GM23248 (cell line): ENCODE data around the gene NCF2. TPM values are rescaled to one million over a fixed set of nuclear protein-coding genes. Genes with fewer than 3 reads are reported as not detected.
A peak's percentile ranks its signal among the peaks of the same experiment; 100 is the strongest.

ENCODE experiments used
- DNase-seq: peaks from one replicate; pipeline ENCODE4 v3.0.0-alpha.2; 2015
- H2AFZ ChIP-seq: fragments of 200-600 bp; sonication (generic); 2 replicates; pipeline ENCODE4 v1.6.1; 2016; ENCODE audit warnings: antibody characterized with exemption
- H3F3A ChIP-seq: fragments of 200-600 bp; sonication (generic); 2 replicates; pipeline ENCODE4 v1.6.1; 2016; ENCODE audit warnings: mild to moderate bottlenecking, antibody characterized with exemption, mixed run types; ENCODE audit not compliant: insufficient read depth
- H3K27ac ChIP-seq: fragments of 200-600 bp; sonication (generic); 2 replicates; pipeline ENCODE4 v1.5.1; 2016; ENCODE audit warnings: mild to moderate bottlenecking
- H3K27me3 ChIP-seq: fragments of 200-600 bp; sonication (generic); replicated peaks from 2 replicates; pipeline ENCODE4 v1.6.1; 2016; ENCODE audit warnings: mild to moderate bottlenecking; ENCODE audit not compliant: insufficient read depth
- H3K36me3 ChIP-seq: fragments of 200-600 bp; sonication (generic); 2 replicates; pipeline ENCODE4 v1.6.1; 2016; ENCODE audit warnings: low read depth, mild to moderate bottlenecking
- H3K4me1 ChIP-seq: fragments of 200-600 bp; sonication (generic); 2 replicates; pipeline ENCODE4 v1.6.1; 2016; ENCODE audit warnings: mild to moderate bottlenecking; ENCODE audit not compliant: insufficient read depth
- H3K4me2 ChIP-seq: fragments of 200-600 bp; sonication (generic); one replicate; pipeline ENCODE4 v1.6.1; 2016; ENCODE audit warnings: mild to moderate bottlenecking; ENCODE audit not compliant: unreplicated experiment
- H3K4me3 ChIP-seq: fragments of 200-600 bp; sonication (generic); 2 replicates; pipeline ENCODE4 v1.5.1; 2016; ENCODE audit warnings: mild to moderate bottlenecking
- H3K79me2 ChIP-seq: fragments of 200-600 bp; sonication (generic); 2 replicates; pipeline ENCODE4 v1.6.1; 2016; ENCODE audit warnings: mild to moderate bottlenecking; ENCODE audit not compliant: insufficient read depth
- H3K9ac ChIP-seq: fragments of 200-600 bp; sonication (generic); 2 replicates; pipeline ENCODE4 v1.6.1; 2016; ENCODE audit warnings: mild to moderate bottlenecking
- H3K9me2 ChIP-seq: fragments of 200-600 bp; sonication (generic); 2 replicates; pipeline ENCODE4 v1.6.1; 2016; ENCODE audit warnings: mixed run types, mild to moderate bottlenecking, moderate library complexity; ENCODE audit not compliant: insufficient read depth
- H3K9me3 ChIP-seq: fragments of 200-600 bp; sonication (generic); one replicate; pipeline ENCODE4 v1.6.1; 2017; ENCODE audit warnings: low read depth
- H4K20me1 ChIP-seq: fragments of 200-600 bp; sonication (generic); 2 replicates; pipeline ENCODE4 v1.6.0; 2016; ENCODE audit not compliant: insufficient read depth
- EZH2 ChIP-seq: fragments of 200-600 bp; sonication (generic); IDR thresholded peaks from 2 replicates; pipeline ENCODE4 v1.6.1; 2018; ENCODE audit warnings: antibody characterized with exemption, mild to moderate bottlenecking; ENCODE audit not compliant: insufficient read depth, poor library complexity, severe bottlenecking
- EZH2phosphoT487 ChIP-seq: fragments of 200-600 bp; sonication (generic); IDR thresholded peaks from 2 replicates; pipeline ENCODE4 v1.6.1; 2018; ENCODE audit warnings: antibody characterized with exemption, moderate library complexity, mild to moderate bottlenecking, low read depth; ENCODE audit not compliant: insufficient read depth
- WGBS, 2 experiments: methylation state at CpG; one replicate each; pipeline ENCODE4 v1.1.6; 2015 to 2017; ENCODE audit warnings: low lambda C conversion rate in 2 of 2, low coverage in 1 of 2; ENCODE audit errors: missing lambda C conversion rate in 2 of 2; 5-methylcytosine and 5-hydroxymethylcytosine counted together
- in situ Hi-C: fragments of 300-500 bp; cut with MboI; formaldehyde crosslinking; loops from 2 replicates; pipeline ENCODE4 v1.15.0; 2020
- polyA plus RNA-seq: library from polyadenylated mRNA; unstranded; fragments of >200 nt; fragmentation: Nextera tagmentation; extraction: Ambion mirVana; gene quantifications from 2 replicates; pipeline ENCODE4 v1.2.1, GENCODE V29; 2016
- total RNA-seq: library from RNA; depleted of rRNA; stranded (reverse); fragments of >200 nt; shearing (Covaris generic); gene quantifications from 2 replicates; pipeline ENCODE4 v1.2.3, GENCODE V29; 2014

Gene NCF2
- total and polyA plus RNA-seq, 2 experiments from 2014 or later: 0.41 TPM; not detected in 1

- no peak for DNase-seq
- 93 to 100% methylated on average over 1 of the region's 1 CpG for WGBS, 2 experiments
- in situ Hi-C loops: no loop called here
- no peaks in the 10 kb centered on the region for H4K20me1 ChIP-seq
- H3K36me3 ChIP-seq: no peaks in the 10 kb centered on the region
- H2AFZ ChIP-seq: no peak overlapping the region
- no peaks in the 10 kb centered on the region for H3K9me2 ChIP-seq
- no peak for TF ChIP-seq EZH2
- no peak for TF ChIP-seq EZH2phosphoT487
- no peak overlapping the region for H3K9ac ChIP-seq
- H3K9me3 ChIP-seq: no peaks in the 10 kb centered on the region
- peaks cover 28% of the 10 kb centered on the region for H3F3A ChIP-seq
- no peak overlapping the region for H3K4me2 ChIP-seq
- no peak overlapping the region for H3K4me3 ChIP-seq
- H3K4me1 ChIP-seq: peaks cover 42% of the 10 kb centered on the region
- H3K27ac ChIP-seq: no peak overlapping the region
- H3K27me3 ChIP-seq: no peaks in the 10 kb centered on the region
- no peaks in the 10 kb centered on the region for H3K79me2 ChIP-seq
Measured at GRCh38 chr1:183602510-183602909, 12.3 kb upstream of the NCF2 start.

GRCh38 chr1:183600634-183601033 is 10.4 kb upstream of the NCF2 start:
- H3F3A ChIP-seq: peaks cover 32% of the 10 kb centered on the region
- no peak overlapping the region for H3K4me3 ChIP-seq
- WGBS, 2 experiments: 52 to 60% methylated on average over 3 of the region's 3 CpGs
- H3K27ac ChIP-seq: peak overlapping the region; percentile 66
- no peaks in the 10 kb centered on the region for H4K20me1 ChIP-seq
- H3K9me3 ChIP-seq: no peaks in the 10 kb centered on the region
- no peaks in the 10 kb centered on the region for H3K27me3 ChIP-seq
- 0 out of 2 replicates have a peak overlapping the region, but pooled peaks have one; percentile 6 for H2AFZ ChIP-seq
- H3K4me1 ChIP-seq: peaks cover 41% of the 10 kb centered on the region
- DNase-seq: no peak
- H3K9ac ChIP-seq: peak overlapping the region; percentile 11; the same call in 1 of the 2 replicates
- H3K9me2 ChIP-seq: no peaks in the 10 kb centered on the region
- no peaks in the 10 kb centered on the region for H3K79me2 ChIP-seq
- no peaks in the 10 kb centered on the region for H3K36me3 ChIP-seq
- H3K4me2 ChIP-seq: peak overlapping the region; percentile 1
- in situ Hi-C loops: no loop called here
- TF ChIP-seq EZH2 (no peak), EZH2phosphoT487 (no peak)

DNA sequence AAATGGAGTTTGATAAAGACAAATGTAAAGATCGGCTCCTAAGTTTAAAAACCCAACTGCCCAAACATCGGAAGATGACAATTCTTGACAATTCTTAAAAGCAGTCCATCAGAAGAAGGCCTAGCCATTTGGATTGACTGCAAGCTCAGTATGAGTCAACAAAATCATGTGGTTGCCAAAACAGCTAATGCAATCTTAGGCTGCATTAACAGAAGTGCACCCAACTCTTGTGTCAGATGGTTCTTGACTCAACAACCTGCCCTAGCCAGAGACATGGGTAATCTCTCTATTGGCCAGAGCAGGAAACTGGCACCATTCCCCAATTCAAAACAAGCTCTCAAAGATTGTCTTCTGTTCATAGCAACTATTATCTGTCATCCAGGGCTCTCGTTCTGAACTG is 9.9 kb upstream of the NCF2 start:
- TF ChIP-seq EZH2 (no peak), EZH2phosphoT487 (no peak)
- Histone ChIP-seq H3K4me3 (no peak overlapping the region), H3K4me1 (peaks cover 41% of the 10 kb centered on the region), H3K9me2 (no peaks in the 10 kb centered on the region), H3K27me3 (no peaks in the 10 kb centered on the region), H3K9ac (no peak overlapping the region), H3K36me3 (no peaks in the 10 kb centered on the region), H4K20me1 (no peaks in the 10 kb centered on the region), H3K27ac (peak overlapping the region; percentile 66), H3K9me3 (no peaks in the 10 kb centered on the region), H3F3A (peaks cover 32% of the 10 kb centered on the region), H2AFZ (0 out of 2 replicates have a peak overlapping the region, but pooled peaks have one; percentile 6), H3K4me2 (peak overlapping the region; percentile 1), H3K79me2 (no peaks in the 10 kb centered on the region)
- in situ Hi-C loops: no loop called here
- WGBS, 2 experiments: 7 to 8% methylated on average over 3 of the region's 3 CpGs
- DNase-seq: peak; percentile 93

GRCh38 chr1:183598386-183598785 is 8.1 kb upstream of the NCF2 start:
- no peaks in the 10 kb centered on the region for H3K27me3 ChIP-seq
- H3K9me3 ChIP-seq: no peaks in the 10 kb centered on the region

More at GRCh38 chr1:183598386-183598785, 8.1 kb upstream of the NCF2 start:
- Histone ChIP-seq H3K79me2 (no peaks in the 10 kb centered on the region), H3K4me3 (no peak overlapping the region), H3K36me3 (no peaks in the 10 kb centered on the region), H3K27ac (peak overlapping the region; percentile 10), H2AFZ (peak overlapping the region; percentile 33), H3K9ac (no peak overlapping the region), H3K4me2 (peak overlapping the region; percentile 14), H3F3A (peaks cover 22% of the 10 kb centered on the region), H3K9me2 (no peaks in the 10 kb centered on the region), H3K4me1 (peaks cover 29% of the 10 kb centered on the region), H4K20me1 (no peaks in the 10 kb centered on the region)
- in situ Hi-C loops: no loop called here
- DNase-seq: peak; percentile 30
- TF ChIP-seq EZH2phosphoT487: no peak
- TF ChIP-seq EZH2: no peak
- WGBS, 2 experiments: 33 to 43% methylated on average over 2 of the region's 2 CpGs
